K562 (cell line): Measurements from ENCODE around the gene IGSF8. TPM values are rescaled to one million over a fixed set of nuclear protein-coding genes. Genes with fewer than 3 reads are reported as not detected.
A peak's percentile ranks its signal among the peaks of the same experiment; 100 is the strongest.

ENCODE experiments used
- BRD9 ChIP-seq: fragments of 450-650 bp; IDR thresholded peaks from 2 replicates; pipeline ENCODE4 v1.6.1; 2018; ENCODE audit warnings: low read depth; ENCODE audit not compliant: partially characterized antibody
- E2F6 ChIP-seq, 2 experiments: IDR thresholded peaks; 2 replicates each; pipeline ENCODE4 v1.6.1; 2011; ENCODE audit warnings: borderline replicate concordance in 1 of 2, control low read depth in 1 of 2, low read depth in 1 of 2, low read length in 1 of 2, mild to moderate bottlenecking in 1 of 2, mixed read lengths in 1 of 2, moderate library complexity in 1 of 2; ENCODE audit not compliant: insufficient read depth in 1 of 2, insufficient read length in 1 of 2, poor library complexity in 1 of 2, severe bottlenecking in 1 of 2; ENCODE audit errors: extremely low read depth in 1 of 2
- ELF2 ChIP-seq: fragments of 250-450 bp; sonication (Bioruptor Pico); IDR thresholded peaks from 2 replicates; pipeline ENCODE4 v1.5.0; 2021; ENCODE audit warnings: mild to moderate bottlenecking
- ESRRA ChIP-seq: fragments of 450-650 bp; IDR thresholded peaks from 2 replicates; pipeline ENCODE4 v1.6.1; 2014; ENCODE audit warnings: low read depth, mild to moderate bottlenecking, moderate library complexity, borderline replicate concordance
- HNRNPK ChIP-seq: fragments of 200-400 bp; formaldehyde crosslinking; IDR thresholded peaks from one replicate; pipeline ENCODE4 v1.6.1; 2018; ENCODE audit warnings: mild to moderate bottlenecking, low read depth, low read length; ENCODE audit not compliant: poor library complexity, severe bottlenecking
- KDM5B ChIP-seq: fragments of 200-600 bp; sonication (generic); IDR thresholded peaks from 2 replicates; pipeline ENCODE4 v1.6.1; 2012; ENCODE audit warnings: low read depth, mild to moderate bottlenecking, moderate library complexity, low read length, control low read depth, inconsistent platforms; ENCODE audit not compliant: insufficient replicate concordance
- TOE1 ChIP-seq, 2 experiments: fragments of 450-650 bp in 1 of 2; sonication (generic) in 1 of 2; formaldehyde crosslinking in 1 of 2; IDR thresholded peaks; 2 replicates each; pipeline versions ENCODE4 v1.7.1 to v1.8.0; 2016 to 2022; ENCODE audit warnings: borderline replicate concordance in 2 of 2, mild to moderate bottlenecking in 2 of 2, antibody characterized with exemption in 1 of 2, inconsistent platforms in 1 of 2, low read depth in 1 of 2, missing genetic modification reagents in 1 of 2, moderate library complexity in 1 of 2
- ZBTB2 ChIP-seq: fragments of 450-650 bp; IDR thresholded peaks from 2 replicates; pipeline ENCODE4 v1.6.1; 2016; ENCODE audit warnings: antibody characterized with exemption
- ZNF592 ChIP-seq: fragments of 450-650 bp; IDR thresholded peaks from 2 replicates; pipeline ENCODE4 v1.6.1; 2017; ENCODE audit warnings: antibody characterized with exemption, mild to moderate bottlenecking
- polyA plus RNA-seq, 8 experiments: library from polyadenylated mRNA; depleted of rRNA in 4 of 8; stranded (reverse) in 5 of 8; unstranded in 3 of 8; fragments of >200 nt; fragmentation: Nextera tagmentation in 2 of 8; fragmentation: Illumina TruSeq in 1 of 8; extraction: Ambion mirVana in 2 of 8; extraction: Trizol in 1 of 8; gene quantifications; 2 replicates each; pipeline versions ENCODE4 v1.2.1 to v1.2.3, GENCODE V29; 2011 to 2014; ENCODE audit warnings: inconsistent platforms in 1 of 8, missing spikeins in 1 of 8
- total RNA-seq, 7 experiments: library from RNA; depleted of rRNA in 6 of 7; stranded (reverse); fragments of >200 nt in 6 of 7; fragmentation: Illumina TruSeq in 2 of 7; extraction: Trizol in 2 of 7; gene quantifications; 2 replicates each; pipeline versions ENCODE4 v1.2.1 to v1.2.3, GENCODE V29; 2011 to 2021; ENCODE audit warnings: low replicate concordance in 1 of 7

IGSF8 gene
- total and polyA plus RNA-seq, 9 of the 15 experiments (the other 6 are each of a cell fraction or from before 2014, with no cell fraction given) = 0.32 to 11.7 (median 3.2) TPM

- TF ChIP-seq E2F6 (IDR thresholded peaks at IDR 0.05; ENCODE audit: borderline replicate concordance in 1 of 2, extremely low read depth in 1 of 2, insufficient read depth in 1 of 2, insufficient read length in 1 of 2, low read depth in 1 of 2, low read length in 1 of 2, poor library complexity in 1 of 2, severe bottlenecking in 1 of 2) = peak in 1 of 2 experiments; percentile 78
- 0 out of 2 replicates have a peak, but pooled peaks have one; percentile 27 for TF ChIP-seq ZBTB2
- TF ChIP-seq ELF2 = no peak
- TF ChIP-seq BRD9 = peak; percentile 67
- TF ChIP-seq KDM5B = no peak
- no peak for TF ChIP-seq HNRNPK
- TF ChIP-seq ESRRA = peak; percentile 39; the same call in 1 of the 2 replicates
- 0 out of 2 replicates have a peak, but pooled peaks have one; percentile 35 for TF ChIP-seq TOE1 (IDR thresholded peaks at IDR 0.05; ENCODE audit: borderline replicate concordance)
- no peak for TF ChIP-seq TOE1 (CRISPR knock-in tag; IDR thresholded peaks at IDR 0.05; ENCODE audit: borderline replicate concordance, low read depth)
- TF ChIP-seq ZNF592 = peak; percentile 48; the same call in 1 of the 2 replicates
Measured at GRCh38 chr1:160101037-160101716, 2.8 kb upstream of the IGSF8 start (continued).
